HCT116 (cell line): ENCODE results near the gene GAPT. TPM values are rescaled to one million over a fixed set of nuclear protein-coding genes. Genes with fewer than 3 reads are reported as not detected.
A peak's percentile ranks its signal among the peaks of the same experiment; 100 is the strongest.

ENCODE experiments used
- ATAC-seq: fragments of 200-7000 bp; cut with Tn5 transposase; 2 replicates; pipeline ENCODE4 v1.9.1; 2020; ENCODE audit warnings: mild to moderate bottlenecking, moderate library complexity
- Bru-seq: library from RNA; stranded (reverse); fragments of 400-500 nt; gene quantifications from one replicate; lab custom pipeline; 2021; lab: Mats Ljungman, UMichigan
- BruChase-seq, 2 experiments: library from RNA; stranded (reverse); fragments of 400-500 nt; gene quantifications; one replicate each; lab custom pipeline; 2021; lab: Mats Ljungman, UMichigan
- BruUV-seq: library from RNA; stranded (reverse); fragments of 400-500 nt; replicated peaks from 2 replicates; lab custom pipeline; 2021; lab: Mats Ljungman, UMichigan
- CTCF ChIA-PET: fragments of 300-600 bp; sonication (Branson Sonifier 250); formaldehyde crosslinking; loops from one replicate; lab custom pipeline; 2021; ENCODE audit warnings: antibody characterized with exemption; lab: Charles Lee
- POLR2A ChIA-PET: fragments of 300-600, 350-600 bp; sonication (Branson Sonifier 250); formaldehyde crosslinking; loops from one replicate; lab custom pipeline; 2021; ENCODE audit warnings: antibody characterized with exemption; lab: Charles Lee
- RAD21 ChIA-PET, 2 experiments: fragments of 300-600 bp; sonication (Branson Sonifier 250); formaldehyde crosslinking; loops; one replicate each; lab custom pipeline; 2023; ENCODE audit warnings: low total read pairs in 2 of 2; ENCODE audit not compliant: uncharacterized antibody in 2 of 2, unreplicated experiment in 2 of 2, low non-redundant PET in 1 of 2; lab: Charles Lee
- DNase-seq: peaks from one replicate; pipeline ENCODE4 v3.0.0-alpha.2; 2010; ENCODE audit warnings: low read depth, low spot score
- H2AFZ ChIP-seq: fragments of 200-600 bp; shearing (Covaris generic), sonication (generic); 2 replicates; pipeline ENCODE4 v1.6.1; 2017; ENCODE audit warnings: low read depth, mixed run types, mixed read lengths, antibody characterized with exemption, low read length; ENCODE audit not compliant: poor library complexity, severe bottlenecking
- H3K27ac ChIP-seq: 2 replicates; pipeline ENCODE4 v1.5.1; 2012; ENCODE audit warnings: low read depth, low read length
- H3K27me3 ChIP-seq: fragments of 200-600 bp; sonication (generic); 2 replicates; pipeline ENCODE4 v1.6.1; 2016; ENCODE audit warnings: mixed run types, low read length, mixed read lengths; ENCODE audit not compliant: insufficient read depth
- H3K36me3 ChIP-seq, 2 experiments: fragments of 200-500 bp in 1 of 2; fragments of 200-600 bp in 1 of 2; sonication (Bioruptor generic) in 1 of 2; sonication (generic) in 1 of 2; 2 replicates each; pipeline versions ENCODE4 v1.5.1 to v1.6.1; 2014 to 2016; ENCODE audit warnings: low read length in 2 of 2, inconsistent platforms in 1 of 2, mixed read lengths in 1 of 2, mixed run types in 1 of 2; ENCODE audit not compliant: insufficient read depth in 2 of 2, control insufficient read depth in 1 of 2
- H3K4me1 ChIP-seq, 2 experiments: fragments of 200-600 bp in 1 of 2; sonication (generic) in 1 of 2; 2 replicates each; pipeline versions ENCODE4 v1.5.1 to v1.6.1; 2012 to 2017; ENCODE audit warnings: low read length in 2 of 2, inconsistent platforms in 1 of 2, mild to moderate bottlenecking in 1 of 2, mixed read lengths in 1 of 2, mixed run types in 1 of 2, moderate library complexity in 1 of 2; ENCODE audit not compliant: insufficient read depth in 2 of 2, control insufficient read depth in 1 of 2
- H3K4me2 ChIP-seq: fragments of 200-600 bp; sonication (generic); 2 replicates; pipeline ENCODE4 v1.6.1; 2017; ENCODE audit warnings: mixed run types, low read length, mixed read lengths
- H3K4me3 ChIP-seq, 2 experiments: fragments of 200-600 bp in 1 of 2; sonication (generic) in 1 of 2; replicated peaks in 1 of 2; 2 replicates each; pipeline ENCODE4 v1.5.1; 2011 to 2016; ENCODE audit warnings: low read length in 2 of 2, control low read depth in 1 of 2, low read depth in 1 of 2, mild to moderate bottlenecking in 1 of 2, mixed read lengths in 1 of 2, mixed run types in 1 of 2
- H3K79me2 ChIP-seq: fragments of 200-600 bp; sonication (generic); 2 replicates; pipeline ENCODE4 v1.6.1; 2017; ENCODE audit warnings: mild to moderate bottlenecking, mixed run types, low read length, moderate library complexity, mixed read lengths; ENCODE audit not compliant: insufficient read depth
- H3K9ac ChIP-seq: fragments of 200-600 bp; sonication (generic); 2 replicates; pipeline ENCODE4 v1.6.1; 2016; ENCODE audit warnings: low read length, mixed read lengths
- H3K9me2 ChIP-seq: fragments of 200-600 bp; sonication (generic), shearing (Covaris generic); 2 replicates; pipeline ENCODE4 v1.6.1; 2017; ENCODE audit warnings: mixed run types, mild to moderate bottlenecking, moderate library complexity; ENCODE audit not compliant: insufficient read depth
- H3K9me3 ChIP-seq, 2 experiments: fragments of 200-500 bp in 1 of 2; fragments of 200-600 bp in 1 of 2; sonication (Bioruptor generic) in 1 of 2; sonication (generic) in 1 of 2; 2 replicates each; pipeline ENCODE4 v1.6.1; 2014 to 2017; ENCODE audit warnings: low read length in 2 of 2, mixed read lengths in 2 of 2, inconsistent platforms in 1 of 2, low read depth in 1 of 2, mild to moderate bottlenecking in 1 of 2, mixed run types in 1 of 2, moderate library complexity in 1 of 2; ENCODE audit not compliant: control insufficient read depth in 1 of 2, insufficient read depth in 1 of 2
- H4K20me1 ChIP-seq: fragments of 200-600 bp; sonication (generic), shearing (Covaris generic); 2 replicates; pipeline ENCODE4 v1.6.1; 2017; ENCODE audit warnings: mixed run types, mild to moderate bottlenecking, moderate library complexity; ENCODE audit not compliant: insufficient read depth
- CBX3 ChIP-seq: IDR thresholded peaks from 2 replicates; pipeline ENCODE4 v1.6.1; 2012; ENCODE audit warnings: low read depth
- CEBPB ChIP-seq: IDR thresholded peaks from 2 replicates; pipeline ENCODE4 v1.6.1; 2012; ENCODE audit warnings: low read depth
- CTCF ChIP-seq, 3 experiments: fragments of 200-600 bp in 1 of 3; sonication (generic) in 1 of 3; IDR thresholded peaks in 2 of 3; conservative IDR thresholded peaks in 1 of 3; 2 replicates each; pipeline ENCODE4 v1.5.1; 2012 to 2017; ENCODE audit warnings: low read depth in 2 of 3, low read length in 2 of 3, antibody characterized with exemption in 1 of 3, borderline replicate concordance in 1 of 3, control low read depth in 1 of 3, mild to moderate bottlenecking in 1 of 3, mixed read lengths in 1 of 3, mixed run types in 1 of 3, moderate library complexity in 1 of 3; ENCODE audit not compliant: insufficient read depth in 1 of 3
- EZH2 ChIP-seq: fragments of 200-600 bp; sonication (generic); IDR thresholded peaks from 2 replicates; pipeline ENCODE4 v1.6.1; 2017; ENCODE audit warnings: antibody characterized with exemption, mixed run types
- FOSL1 ChIP-seq: IDR thresholded peaks from 2 replicates; pipeline ENCODE4 v1.6.1; 2012; ENCODE audit warnings: low read depth
- MAX ChIP-seq: IDR thresholded peaks from 2 replicates; pipeline ENCODE4 v1.6.1; 2012
- POLR2A ChIP-seq: IDR thresholded peaks from 2 replicates; pipeline ENCODE4 v1.7.0; 2011; ENCODE audit warnings: borderline replicate concordance; ENCODE audit not compliant: insufficient read depth, insufficient read length; ENCODE audit errors: extremely low read depth
- POLR2AphosphoS5 ChIP-seq: IDR thresholded peaks from 2 replicates; pipeline ENCODE4 v1.6.1; 2011; ENCODE audit warnings: mild to moderate bottlenecking, low read depth, low read length, moderate library complexity
- SP1 ChIP-seq: IDR thresholded peaks from 2 replicates; pipeline ENCODE4 v1.6.1; 2012; ENCODE audit warnings: low read depth
- SRF ChIP-seq: IDR thresholded peaks from 2 replicates; pipeline ENCODE4 v1.6.1; 2012; ENCODE audit warnings: low read depth
- TCF7L2 ChIP-seq: IDR thresholded peaks from 2 replicates; pipeline ENCODE4 v1.7.0; 2011; ENCODE audit warnings: borderline replicate concordance, inconsistent platforms; ENCODE audit not compliant: insufficient read depth, insufficient read length; ENCODE audit errors: extremely low read depth
- YY1 ChIP-seq: IDR thresholded peaks from 2 replicates; pipeline ENCODE4 v1.6.1; 2011; ENCODE audit warnings: low read length, low read depth, moderate library complexity, mild to moderate bottlenecking; ENCODE audit not compliant: insufficient replicate concordance; ENCODE audit errors: extremely low read depth
- ZFX ChIP-seq: fragments of 450-650 bp; IDR thresholded peaks from 2 replicates; pipeline ENCODE4 v1.6.1; 2017
- ZNF274 ChIP-seq: fragments of 200-500 bp; sonication (Bioruptor generic); IDR thresholded peaks from 2 replicates; pipeline ENCODE4 v1.6.1; 2014; ENCODE audit warnings: mild to moderate bottlenecking, low read depth, low read length, inconsistent platforms
- intact Hi-C: fragments of 100-400 bp; cut with micrococcal nuclease; formaldehyde crosslinking; loops from 2 replicates; pipeline ENCODE4 v1.10.0; 2022
- long read RNA-seq: library from polyadenylated mRNA; unstranded; transcript quantifications from one replicate; pipeline ENCODE4 v2.0.0, GENCODE V29; 2021; ENCODE audit not compliant: unreplicated experiment
- polyA plus RNA-seq: library from polyadenylated mRNA; unstranded; fragments of >200 nt; gene quantifications from 2 replicates; pipeline ENCODE4 v1.2.1, GENCODE V29; 2012; ENCODE audit warnings: missing spikeins
- total RNA-seq: library from RNA; stranded (reverse); gene quantifications from one replicate; pipeline ENCODE4 v1.2.1, GENCODE V29; 2021; ENCODE audit not compliant: unreplicated experiment
- TF ChIP-seq, protein P1 (sequence below): IDR thresholded peaks from 2 replicates; pipeline ENCODE4 v1.6.1; 2012

Gene GAPT
- total RNA-seq (not detected), Bru-seq, nascent RNA (not detected), BruChase-seq, experiment 1, labeled RNA remaining after a 6-hour chase (not detected), BruChase-seq, experiment 2, labeled RNA remaining after a 2-hour chase (percentile 10 among the genes with signal in this experiment)
- not detected in 2 replicates for polyA plus RNA-seq
- long read RNA-seq: 0 reads

- BruUV-seq: no TSS peak
- H3K36me3 ChIP-seq: no peaks in the 10 kb centered on the region
- TF ChIP-seq YY1 (no peak), EZH2 (no peak), CEBPB (no peak)
- TF ChIP-seq, all 23 proteins: peak for 0
- Histone ChIP-seq H3K79me2 (no peaks in the 10 kb centered on the region), H3K9ac (no peak within 1 kb of the TSS), H3K9me3 (no peaks in the 10 kb centered on the region), H3K4me1 (no peaks in the 10 kb centered on the region), H3K9me2 (no peaks in the 10 kb centered on the region), H4K20me1 (no peaks in the 10 kb centered on the region), H3K4me3 (no peak within 1 kb of the TSS), H3K27ac (no peak within 1 kb of the TSS), H3K27me3 (peaks cover 7% of the 10 kb centered on the region; the same call in 1 of the 2 replicates), H2AFZ (no peak within 1 kb of the TSS), H3K4me2 (no peak within 1 kb of the TSS)
- DNase-seq: no peak
- intact Hi-C loops: loop anchor here (10.0 kb wide), 1 partner anchor 223 kb away; no protein-coding TSS in a partner anchor
- ChIA-PET POLR2A (no interaction called here), RAD21 (no interaction called here), CTCF (no interaction called here)
- ATAC-seq: no peak
Measured at GRCh38 chr5:58491216-58491892, at the start of gene GAPT. GAPT (plus strand) TSS chr5:58491435; CDS start chr5:58494537, 3,102 bp downstream.

- ATAC-seq (no peak), DNase-seq (no peak)
- H3K9me3 ChIP-seq: no peaks in the 10 kb centered on the region
- H3K4me3 ChIP-seq: no peak overlapping the region
- H3K27me3 ChIP-seq: no peaks in the 10 kb centered on the region
- no peaks in the 10 kb centered on the region for H3K36me3 ChIP-seq
- H3K27ac ChIP-seq: no peak overlapping the region
- H4K20me1 ChIP-seq: no peaks in the 10 kb centered on the region
- no peaks in the 10 kb centered on the region for H3K4me1 ChIP-seq
- H2AFZ ChIP-seq: no peak overlapping the region
- intact Hi-C loops: no loop called here
- no TSS peak for BruUV-seq
- CTCF ChIA-PET: no interaction called here
- RAD21 ChIA-PET: no interaction called here
- POLR2A ChIA-PET: no interaction called here
- H3K79me2 ChIP-seq: no peaks in the 10 kb centered on the region
- H3K4me2 ChIP-seq: no peak overlapping the region
- H3K9me2 ChIP-seq: no peaks in the 10 kb centered on the region
- H3K9ac ChIP-seq: no peak overlapping the region
- TF ChIP-seq CEBPB (no peak), POLR2AphosphoS5 (no peak), YY1 (no peak), CBX3 (no peak), POLR2A (no peak), MAX (no peak), SRF (no peak), SP1 (no peak), FOSL1 (no peak), TCF7L2 (no peak), CTCF (IDR thresholded peaks at IDR 0.05 in 2 of 3, conservative IDR thresholded peaks at IDR 0.05 in 1 of 3; ENCODE audit: borderline replicate concordance in 1 of 3, insufficient read depth in 1 of 3, low read depth in 2 of 3, low read length in 2 of 3) (no peak), ZFX (no peak), ZNF274 (no peak)
- TF ChIP-seq, protein P1, sequence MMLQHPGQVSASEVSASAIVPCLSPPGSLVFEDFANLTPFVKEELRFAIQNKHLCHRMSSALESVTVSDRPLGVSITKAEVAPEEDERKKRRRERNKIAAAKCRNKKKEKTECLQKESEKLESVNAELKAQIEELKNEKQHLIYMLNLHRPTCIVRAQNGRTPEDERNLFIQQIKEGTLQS: no peak
Measured at GRCh38 chr5:58444805-58445204, 46.4 kb upstream of the GAPT start.
